H1 (cell line): Measurements from ENCODE around the gene FAM83F. TPM values are rescaled to one million over a fixed set of nuclear protein-coding genes. Genes with fewer than 3 reads are reported as not detected.

Experiments
- CTCF ChIA-PET: fragments of 300-600 bp; sonication (Branson Sonifier 250); formaldehyde crosslinking; loops from one replicate; lab custom pipeline; 2021; ENCODE audit not compliant: partially characterized antibody; lab: Charles Lee
- POLR2A ChIA-PET: fragments of 300-600 bp; sonication (Branson Sonifier 250); formaldehyde crosslinking; loops from one replicate; lab custom pipeline; 2021; ENCODE audit warnings: inconsistent platforms; ENCODE audit not compliant: partially characterized antibody; lab: Charles Lee
- DNase-seq, 2 experiments: peaks; one replicate each; pipeline versions ENCODE4 v3.0.0 to v3.0.0-alpha.2; 2010 to 2022; ENCODE audit warnings: low spot score in 2 of 2, low read depth in 1 of 2, mixed read lengths in 1 of 2
- FAIRE-seq: peaks from 2 replicates; lab custom pipeline; 2011; peaks lifted over from hg19 to GRCh38; lab: Jason Lieb, UNC
- H2AFZ ChIP-seq: 2 replicates; pipeline ENCODE4 v1.8.1; 2012; ENCODE audit warnings: low read length, inconsistent platforms
- H2AK5ac ChIP-seq: 2 replicates; pipeline ENCODE4 v1.6.1; 2013; ENCODE audit warnings: low read depth, low read length
- H2BK120ac ChIP-seq: replicated peaks from 2 replicates; pipeline ENCODE3; 2013; ENCODE audit warnings: low read depth, low read length, inconsistent platforms
- H2BK12ac ChIP-seq: 2 replicates; pipeline ENCODE4 v1.6.1; 2013; ENCODE audit warnings: low read depth, low read length
- H2BK15ac ChIP-seq: 2 replicates; pipeline ENCODE4 v1.6.1; 2013; ENCODE audit warnings: low read length
- H2BK20ac ChIP-seq: 2 replicates; pipeline ENCODE4 v1.6.1; 2013; ENCODE audit warnings: low read length
- H2BK5ac ChIP-seq: 2 replicates; pipeline ENCODE4 v1.6.1; 2013; ENCODE audit warnings: low read depth, low read length
- H3K14ac ChIP-seq: 2 replicates; pipeline ENCODE4 v1.6.1; 2013; ENCODE audit warnings: inconsistent platforms; ENCODE audit not compliant: insufficient read length
- H3K18ac ChIP-seq: 2 replicates; pipeline ENCODE4 v1.6.1; 2013; ENCODE audit warnings: low read length; ENCODE audit errors: extremely low read depth
- H3K23ac ChIP-seq: 2 replicates; pipeline ENCODE4 v1.6.1; 2013; ENCODE audit warnings: inconsistent platforms; ENCODE audit not compliant: insufficient read length
- H3K23me2 ChIP-seq: 2 replicates; pipeline ENCODE4 v1.6.1; 2013; ENCODE audit warnings: low read depth, low read length
- H3K27ac ChIP-seq: 2 replicates; pipeline ENCODE4 v1.6.1; 2011; ENCODE audit warnings: low read depth, low read length, inconsistent platforms
- H3K27me3 ChIP-seq, 4 experiments: replicated peaks in 1 of 4; 1 replicate in 1 of 4; 2 replicates in 3 of 4; pipeline versions ENCODE4 v1.6.1 to v1.8.1; 2011 to 2013; ENCODE audit warnings: low read length in 3 of 4, mild to moderate bottlenecking in 3 of 4, inconsistent platforms in 2 of 4, mixed read lengths in 2 of 4, moderate library complexity in 1 of 4; ENCODE audit not compliant: control insufficient read depth in 3 of 4, insufficient read depth in 3 of 4; ENCODE audit errors: extremely low read depth in 1 of 4
- H3K36me3 ChIP-seq, 4 experiments: 2 replicates each; pipeline versions ENCODE4 v1.6.1 to v1.8.1; 2011 to 2013; ENCODE audit warnings: mild to moderate bottlenecking in 4 of 4, low read length in 3 of 4, moderate library complexity in 2 of 4, control low read depth in 1 of 4, inconsistent platforms in 1 of 4; ENCODE audit not compliant: insufficient read depth in 4 of 4, control insufficient read depth in 2 of 4
- H3K4ac ChIP-seq: replicated peaks from 2 replicates; pipeline ENCODE3; 2013; ENCODE audit warnings: low read length, low read depth, mixed read lengths, inconsistent platforms; ENCODE audit not compliant: insufficient read length
- H3K4me1 ChIP-seq, 4 experiments: replicated peaks in 1 of 4; 1 replicate in 1 of 4; 2 replicates in 3 of 4; pipeline versions ENCODE4 v1.6.1 to v1.8.1; 2011 to 2013; ENCODE audit warnings: low read length in 3 of 4, inconsistent platforms in 2 of 4, mixed read lengths in 1 of 4; ENCODE audit not compliant: insufficient read depth in 4 of 4, control insufficient read depth in 3 of 4
- H3K4me2 ChIP-seq, 2 experiments: 2 replicates each; pipeline versions ENCODE4 v1.6.1 to v1.8.1; 2011 to 2013; ENCODE audit warnings: low read depth in 2 of 2, low read length in 2 of 2, control low read depth in 1 of 2, inconsistent platforms in 1 of 2, mild to moderate bottlenecking in 1 of 2; ENCODE audit not compliant: insufficient read depth in 1 of 2
- H3K4me3 ChIP-seq, 4 experiments: fragments of 200-600, 300-600 bp in 1 of 4; sonication (generic), shearing (Covaris generic), sonication (Bioruptor Twin) in 1 of 4; 2 replicates each; pipeline versions ENCODE4 v1.5.1 to v1.8.1; 2011 to 2016; ENCODE audit warnings: low read length in 4 of 4, low read depth in 3 of 4, control low read depth in 2 of 4, inconsistent platforms in 2 of 4, mild to moderate bottlenecking in 2 of 4, mixed read lengths in 1 of 4, moderate library complexity in 1 of 4; ENCODE audit not compliant: insufficient read depth in 2 of 4; ENCODE audit errors: extremely low read depth in 1 of 4
- H3K56ac ChIP-seq: replicated peaks from 2 replicates; pipeline ENCODE3; 2013; ENCODE audit warnings: low read depth, mild to moderate bottlenecking, mixed read lengths, low read length, inconsistent platforms; ENCODE audit not compliant: insufficient read length
- H3K79me1 ChIP-seq: 2 replicates; pipeline ENCODE4 v1.6.1; 2013; ENCODE audit warnings: low read depth, low read length, control low read depth
- H3K79me2 ChIP-seq, 2 experiments: 2 replicates each; pipeline versions ENCODE4 v1.6.1 to v1.8.1; 2012 to 2013; ENCODE audit warnings: low read length in 2 of 2, mild to moderate bottlenecking in 2 of 2, inconsistent platforms in 1 of 2; ENCODE audit not compliant: insufficient read depth in 2 of 2, control insufficient read depth in 1 of 2
- H3K9ac ChIP-seq, 4 experiments: replicated peaks in 1 of 4; 1 replicate in 1 of 4; 2 replicates in 3 of 4; pipeline versions ENCODE4 v1.6.1 to v1.8.1; 2011 to 2013; ENCODE audit warnings: low read depth in 3 of 4, low read length in 3 of 4, control low read depth in 2 of 4, mild to moderate bottlenecking in 2 of 4, moderate library complexity in 2 of 4, inconsistent platforms in 1 of 4; ENCODE audit errors: extremely low read depth in 1 of 4
- H3K9me3 ChIP-seq, 2 experiments: 2 replicates each; pipeline versions ENCODE4 v1.6.1 to v1.8.1; 2012 to 2013; ENCODE audit warnings: mild to moderate bottlenecking in 2 of 2, moderate library complexity in 2 of 2, control low read depth in 1 of 2, inconsistent platforms in 1 of 2, low read depth in 1 of 2, low read length in 1 of 2, mixed read lengths in 1 of 2; ENCODE audit not compliant: insufficient read depth in 2 of 2
- H4K20me1 ChIP-seq, 2 experiments: replicated peaks in 1 of 2; 2 replicates each; pipeline versions ENCODE3 to v1.8.1; 2011 to 2013; ENCODE audit warnings: inconsistent platforms in 2 of 2, low read length in 2 of 2, mild to moderate bottlenecking in 1 of 2; ENCODE audit not compliant: insufficient read depth in 2 of 2, control insufficient read depth in 1 of 2
- H4K5ac ChIP-seq: 2 replicates; pipeline ENCODE4 v1.6.1; 2013; ENCODE audit warnings: low read length, low read depth, mixed read lengths, inconsistent platforms; ENCODE audit not compliant: insufficient read length
- H4K8ac ChIP-seq: 2 replicates; pipeline ENCODE4 v1.8.0; 2013; ENCODE audit warnings: mild to moderate bottlenecking, moderate library complexity, low read length, inconsistent platforms; ENCODE audit not compliant: insufficient read depth; ENCODE audit errors: extremely low read depth
- H4K91ac ChIP-seq: replicated peaks from 2 replicates; pipeline ENCODE3; 2013; ENCODE audit warnings: low read length, mixed read lengths, inconsistent platforms; ENCODE audit not compliant: insufficient read length
- CBX5 ChIP-seq: fragments of 300-800, 300-1000 bp; sonication (generic); IDR thresholded peaks from 2 replicates; pipeline ENCODE4 v1.7.1; 2016; ENCODE audit warnings: antibody characterized with exemption, low read length, low read depth
- CREB1 ChIP-seq: IDR thresholded peaks from 2 replicates; pipeline ENCODE4 v1.6.1; 2012; ENCODE audit warnings: inconsistent platforms
- E2F6 ChIP-seq: IDR thresholded peaks from 2 replicates; pipeline ENCODE4 v1.6.1; 2012; ENCODE audit warnings: inconsistent platforms
- EZH2 ChIP-seq: fragments of 200-600 bp; sonication (generic); IDR thresholded peaks from 2 replicates; pipeline ENCODE4 v1.7.1; 2012; ENCODE audit warnings: low read depth, mild to moderate bottlenecking, moderate library complexity, low read length, inconsistent platforms; ENCODE audit not compliant: severe bottlenecking
- HDAC6 ChIP-seq: IDR thresholded peaks from one replicate; pipeline ENCODE4 v1.7.1; 2012; ENCODE audit warnings: low read depth, mild to moderate bottlenecking, inconsistent platforms, low read length, moderate library complexity
- JUN ChIP-seq: IDR thresholded peaks from 2 replicates; pipeline ENCODE4 v1.6.1; 2011; ENCODE audit warnings: low read depth, mild to moderate bottlenecking, improper control_type of control experiment, low read length
- SIN3A ChIP-seq, 2 experiments: IDR thresholded peaks in 1 of 2; conservative IDR thresholded peaks in 1 of 2; 2 replicates each; pipeline ENCODE4 v1.6.1; 2011 to 2012; ENCODE audit warnings: low read length in 2 of 2, improper control_type of control experiment in 1 of 2, low read depth in 1 of 2, mild to moderate bottlenecking in 1 of 2
- TAF7 ChIP-seq: optimal IDR thresholded peaks from 2 replicates; pipeline ENCODE3; 2011; ENCODE audit warnings: low read depth, mild to moderate bottlenecking, inconsistent platforms, low read length, moderate library complexity, borderline replicate concordance
- WGBS, 2 experiments: shearing (Covaris generic) in 1 of 2; methylation state at CpG; one replicate each; pipeline versions ENCODE4 v1.1.6 to v1.1.7; 2013 to 2015; ENCODE audit warnings: low lambda C conversion rate in 2 of 2, mixed read lengths in 2 of 2, inconsistent platforms in 1 of 2, low coverage in 1 of 2, missing lambda C conversion rate in 1 of 2; ENCODE audit not compliant: insufficient replicate concordance in 2 of 2, insufficient coverage in 1 of 2, insufficient read length in 1 of 2; ENCODE audit errors: extremely low coverage in 1 of 2, missing lambda C conversion rate in 1 of 2; 5-methylcytosine and 5-hydroxymethylcytosine counted together
- polyA plus RNA-seq, 7 experiments: library from polyadenylated mRNA; depleted of rRNA in 3 of 7; stranded (reverse) in 5 of 7; unstranded in 2 of 7; fragments of >200 nt in 5 of 7; fragments of 200-250 nt in 2 of 7; gene quantifications; 1 replicate in 5 of 7; 2 replicates in 1 of 7; 4 replicates in 1 of 7; pipeline versions ENCODE4 v1.2.1 to v1.2.3, GENCODE V29; 2011 to 2013; ENCODE audit warnings: missing spikeins in 2 of 7, mixed read lengths in 2 of 7
- total RNA-seq: library from RNA; stranded (reverse); fragmentation: NEBNext Ultra II Directional; extraction: Animal tissue kit (Norgen Biotek cat#: 25700); gene quantifications from 2 replicates; pipeline ENCODE4 v1.2.1, GENCODE V29; 2021

Gene FAM83F
- total and polyA plus RNA-seq, 2 of the 8 experiments (the other 6 are each of a cell fraction or from before 2014, with no cell fraction given) = 8.6 to 18.9 TPM

GRCh38 chr22:39947220-39948216 is 47.2 kb upstream of the FAM83F start:
- Histone ChIP-seq H3K9me3 (no peaks in the 10 kb centered on the region), H3K23ac (no peak overlapping the region), H3K4ac (no peak overlapping the region), H3K23me2 (no peaks in the 10 kb centered on the region), H2BK120ac (no peak overlapping the region), H3K4me3 (no peak overlapping the region), H4K8ac (no peak overlapping the region; the same call in 1 of the 2 replicates), H3K4me1 (peaks cover 8 to 22% (median 11%) of the 10 kb centered on the region in 4 experiments; a peak in 5 of 7 replicates), H2BK5ac (0 out of 2 replicates have a peak overlapping the region, but pooled peaks have one; percentile 3), H4K20me1 (no peaks in the 10 kb centered on the region), H2BK20ac (peak overlapping the region; percentile 16; the same call in 1 of the 2 replicates), H3K79me2 (no peaks in the 10 kb centered on the region), H2AFZ (peak overlapping the region; percentile 21; the same call in 1 of the 2 replicates), H4K5ac (no peak overlapping the region), H3K27ac (no peak overlapping the region), H2AK5ac (no peak overlapping the region), H3K36me3 (no peaks in the 10 kb centered on the region), H3K18ac (no peak overlapping the region), H3K27me3 (no peaks in the 10 kb centered on the region; a peak in 1 of 7 replicates), H3K9ac (no peak overlapping the region), H2BK12ac (no peak overlapping the region; the same call in 1 of the 2 replicates), H3K56ac (no peak overlapping the region), H4K91ac (no peak overlapping the region), H3K4me2 (no peak overlapping the region), H2BK15ac (0 out of 2 replicates have a peak overlapping the region, but pooled peaks have one; percentile 50), H3K79me1 (no peaks in the 10 kb centered on the region), H3K14ac (no peak overlapping the region)
- no peak for FAIRE-seq
- POLR2A ChIA-PET = no interaction called here
- CTCF ChIA-PET = interaction anchor here (1.2 to 7.0 kb wide), 5 partner anchors 9 to 93 kb away, joined by 5 to 66 read pairs (median 16); partner anchors contain the start of gene TMA7B
- 93% methylated on average over 8 of the region's 8 CpGs; no CpG with 5 or more reads in 1 of the 2 experiments for WGBS, 2 experiments
- DNase-seq = no peak
- TF ChIP-seq SIN3A (conservative IDR thresholded peaks at IDR 0.05 in 1 of 2, IDR thresholded peaks at IDR 0.05 in 1 of 2; ENCODE audit: low read depth in 1 of 2, low read length in 2 of 2) (no peak), TAF7 (no peak), E2F6 (no peak), EZH2 (no peak), CREB1 (no peak), CBX5 (no peak), JUN (no peak), HDAC6 (no peak)
